Skeletal muscle satellite cell (primary cell): Measurements from ENCODE around the gene GPBP1.

ENCODE experiments used
- H3K27me3 ChIP-seq: 2 replicates; pipeline ENCODE4 v1.7.0; 2013; ENCODE audit warnings: low read length; ENCODE audit not compliant: control insufficient read depth, insufficient read depth
- H3K36me3 ChIP-seq: 2 replicates; pipeline ENCODE4 v1.7.0; 2013; ENCODE audit warnings: mild to moderate bottlenecking, control low read depth, low read length; ENCODE audit not compliant: insufficient read depth
- H3K4me1 ChIP-seq: 2 replicates; pipeline ENCODE4 v1.7.0; 2013; ENCODE audit warnings: low read length; ENCODE audit not compliant: control insufficient read depth, insufficient read depth
- H3K4me2 ChIP-seq: 2 replicates; pipeline ENCODE4 v1.7.0; 2013; ENCODE audit warnings: mild to moderate bottlenecking, low read length
- H3K4me3 ChIP-seq: 2 replicates; pipeline ENCODE4 v1.7.0; 2013; ENCODE audit warnings: low read length
- H3K9ac ChIP-seq: 2 replicates; pipeline ENCODE4 v1.7.0; 2013; ENCODE audit warnings: mild to moderate bottlenecking, low read depth, low read length, moderate library complexity
- H3K9me3 ChIP-seq: replicated peaks from 2 replicates; pipeline ENCODE4 v1.7.0; 2013; ENCODE audit warnings: mild to moderate bottlenecking, control low read depth, low read length

The GPBP1 gene

DNA sequence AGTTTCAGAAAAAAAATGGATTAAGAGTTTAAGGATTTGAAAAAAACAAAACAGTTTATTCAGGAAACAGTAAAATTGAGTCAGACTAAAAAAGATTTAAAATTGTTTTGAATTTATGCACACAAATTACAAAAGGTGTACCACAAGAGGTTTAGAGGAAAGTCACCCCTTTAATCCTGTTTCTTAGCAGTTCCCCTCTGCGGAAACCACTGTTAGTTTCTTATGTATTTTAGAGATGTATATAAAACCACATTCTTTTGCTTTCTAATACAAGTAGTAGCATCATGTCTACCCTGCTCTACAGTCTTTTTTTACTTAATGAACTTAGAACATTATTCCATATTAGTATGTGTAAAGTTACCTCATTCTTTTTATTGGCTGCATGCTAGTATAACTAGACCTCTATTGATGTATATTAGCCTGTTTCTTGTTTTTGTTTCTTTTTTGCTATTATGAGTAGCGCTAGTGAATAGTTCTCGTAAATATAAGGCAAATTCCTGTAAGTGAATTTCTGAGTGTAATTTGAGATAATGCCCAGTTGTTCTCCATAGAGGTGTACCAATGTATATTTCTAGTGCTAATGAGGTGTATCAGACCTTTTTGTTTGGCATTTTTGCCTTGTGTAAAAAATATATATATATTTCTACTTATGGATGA is 20.0 kb downstream of the GPBP1 start:
- Histone ChIP-seq H3K4me1 (no peaks in the 10 kb centered on the region), H3K9me3 (no peaks in the 10 kb centered on the region), H3K4me2 (no peak overlapping the region), H3K9ac (no peak overlapping the region), H3K27me3 (no peaks in the 10 kb centered on the region), H3K4me3 (no peak overlapping the region), H3K36me3 (peaks cover 12% of the 10 kb centered on the region)

- H3K4me1 ChIP-seq = no peaks in the 10 kb centered on the region
- no peak overlapping the region for H3K4me2 ChIP-seq
- no peak overlapping the region for H3K4me3 ChIP-seq
- H3K9me3 ChIP-seq = no peaks in the 10 kb centered on the region
- H3K27me3 ChIP-seq = no peaks in the 10 kb centered on the region
- peaks cover 12% of the 10 kb centered on the region for H3K36me3 ChIP-seq
- H3K9ac ChIP-seq = no peak overlapping the region
Observed at GRCh38 chr5:57194653-57195052, 20.8 kb downstream of the GPBP1 start.

DNA sequence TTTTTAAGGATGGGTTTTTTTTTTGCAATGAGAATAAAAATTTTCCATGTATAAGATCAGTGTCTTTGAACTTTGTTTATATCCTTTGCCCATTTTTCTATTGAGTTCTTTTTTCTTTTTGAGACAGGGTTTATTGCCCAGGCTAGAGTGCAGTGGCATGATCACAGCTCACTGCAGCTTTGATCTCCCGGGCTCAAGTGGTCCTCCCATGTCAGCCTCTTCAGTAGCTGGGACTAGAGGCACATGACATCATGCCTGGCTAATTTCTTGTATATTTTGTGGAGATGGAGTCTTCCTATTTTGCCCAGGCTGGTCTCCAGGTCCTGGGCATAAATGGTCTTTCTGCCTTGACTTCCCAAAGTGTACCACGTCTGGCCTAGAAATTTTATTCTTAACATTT is 21.2 kb downstream of the GPBP1 start:
- H3K4me3 ChIP-seq = no peak overlapping the region
- no peak overlapping the region for H3K4me2 ChIP-seq
- H3K27me3 ChIP-seq = no peaks in the 10 kb centered on the region
- peaks cover 12% of the 10 kb centered on the region for H3K36me3 ChIP-seq
- H3K4me1 ChIP-seq = no peaks in the 10 kb centered on the region
- H3K9ac ChIP-seq = no peak overlapping the region
- H3K9me3 ChIP-seq = no peaks in the 10 kb centered on the region

DNA sequence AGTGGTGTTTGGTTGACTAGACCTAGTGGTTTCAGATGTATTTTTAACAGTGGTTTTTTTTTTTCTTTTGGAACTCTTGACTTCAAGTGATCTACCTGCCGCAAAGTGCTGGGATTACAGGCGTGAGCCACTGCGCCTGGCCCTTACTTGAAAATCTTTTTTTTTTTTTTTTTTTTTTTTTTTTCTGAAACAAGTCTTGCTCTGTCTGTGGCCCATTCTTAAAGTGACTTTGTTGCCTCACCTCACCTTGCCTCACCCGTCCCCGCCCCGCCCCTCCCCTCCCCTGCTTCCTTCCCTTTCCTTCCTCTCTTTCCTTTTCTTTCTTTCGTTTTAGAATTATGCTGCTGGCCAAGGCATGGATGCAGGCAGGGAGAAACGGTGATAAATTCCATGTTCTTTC is 26.0 kb downstream of the GPBP1 start:
- no peak overlapping the region for H3K4me3 ChIP-seq
- no peak overlapping the region for H3K9ac ChIP-seq
- no peaks in the 10 kb centered on the region for H3K27me3 ChIP-seq
- H3K4me1 ChIP-seq = no peaks in the 10 kb centered on the region
- no peak overlapping the region for H3K4me2 ChIP-seq
- H3K9me3 ChIP-seq = no peaks in the 10 kb centered on the region
- peaks cover 6% of the 10 kb centered on the region for H3K36me3 ChIP-seq

DNA sequence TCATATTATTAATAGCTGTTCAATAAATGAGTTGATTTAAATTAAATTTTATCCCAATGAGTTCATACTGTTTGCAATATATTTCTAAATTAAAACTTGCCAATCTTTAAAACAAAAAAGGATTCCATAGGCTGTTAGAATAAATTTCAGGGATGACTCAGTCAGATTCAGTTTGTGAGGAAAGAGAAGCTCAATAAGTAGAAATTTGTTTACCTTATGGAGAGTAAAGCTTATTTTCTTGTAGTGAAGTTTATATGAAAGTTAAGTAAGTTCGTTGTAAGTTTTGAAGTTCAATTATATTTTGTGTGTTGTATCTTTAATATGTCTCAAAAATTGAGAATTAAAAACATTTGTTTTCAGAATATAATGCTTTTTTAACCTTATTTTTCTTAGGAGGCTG is 29.0 kb downstream of the GPBP1 start:
- Histone ChIP-seq H3K9ac (no peak overlapping the region), H3K9me3 (no peaks in the 10 kb centered on the region), H3K4me3 (no peak overlapping the region), H3K4me1 (no peaks in the 10 kb centered on the region), H3K4me2 (no peak overlapping the region), H3K36me3 (peaks cover 5% of the 10 kb centered on the region), H3K27me3 (no peaks in the 10 kb centered on the region)

DNA sequence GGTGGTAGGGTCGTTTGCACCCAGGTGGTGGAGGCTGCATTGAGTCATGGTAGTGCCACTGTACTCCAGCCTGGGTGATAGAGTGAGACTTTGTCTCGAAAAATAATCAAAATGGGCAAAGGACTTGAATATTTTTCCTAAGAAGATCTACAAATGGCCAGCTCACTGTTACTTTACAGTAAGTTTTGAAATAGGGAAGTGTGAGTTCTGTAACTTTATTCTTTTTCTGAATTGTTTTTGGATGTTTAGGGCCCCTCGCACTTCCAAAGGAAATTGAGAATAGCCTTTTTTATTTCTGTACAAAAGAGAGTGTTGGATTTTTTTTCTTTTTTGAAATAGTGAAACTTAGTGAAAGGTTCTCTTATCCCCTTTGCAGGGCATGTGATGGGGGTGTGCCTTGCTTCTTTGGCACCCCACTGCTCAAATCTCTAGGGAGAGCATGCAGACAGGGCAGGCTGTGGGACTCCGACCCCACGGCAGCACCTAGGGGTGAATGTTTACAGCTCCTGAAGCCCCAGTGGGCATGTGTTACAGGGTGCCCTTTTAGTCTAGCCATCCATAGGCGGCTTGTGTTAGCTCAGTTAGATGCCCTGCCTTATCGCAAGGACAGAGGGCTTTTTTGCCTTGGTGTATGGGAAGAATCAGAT is 33.3 kb downstream of the GPBP1 start:
- Histone ChIP-seq H3K9me3 (no peaks in the 10 kb centered on the region), H3K9ac (no peak overlapping the region), H3K4me2 (no peak overlapping the region), H3K4me3 (no peak overlapping the region), H3K4me1 (peaks cover 8% of the 10 kb centered on the region), H3K27me3 (no peaks in the 10 kb centered on the region), H3K36me3 (no peaks in the 10 kb centered on the region)

DNA sequence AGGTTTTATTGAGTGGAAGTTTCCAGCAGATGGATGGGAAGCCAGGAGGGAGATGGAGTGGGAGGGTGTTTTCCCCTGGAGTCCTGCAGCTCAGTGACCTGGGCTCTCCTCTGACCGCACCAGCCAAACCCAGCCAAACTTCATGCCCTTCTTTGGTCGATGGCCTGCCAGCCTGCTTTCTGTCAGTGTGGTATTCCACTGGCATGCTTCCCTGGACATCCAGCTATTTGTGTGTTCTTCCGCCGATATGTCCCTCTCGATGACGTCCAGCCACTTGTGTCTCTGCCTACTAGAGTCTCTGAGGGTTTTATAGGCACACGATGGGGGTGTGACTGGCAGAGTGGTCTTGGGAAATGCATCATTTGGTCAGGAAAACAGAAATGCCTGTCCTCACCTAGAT is 33.8 kb downstream of the GPBP1 start:
- H3K4me1 ChIP-seq = peaks cover 8% of the 10 kb centered on the region
- no peak overlapping the region for H3K4me2 ChIP-seq
- no peaks in the 10 kb centered on the region for H3K27me3 ChIP-seq
- no peaks in the 10 kb centered on the region for H3K36me3 ChIP-seq
- H3K4me3 ChIP-seq = no peak overlapping the region
- H3K9ac ChIP-seq = no peak overlapping the region
- no peaks in the 10 kb centered on the region for H3K9me3 ChIP-seq

- Histone ChIP-seq H3K36me3 (peaks cover 3% of the 10 kb centered on the region), H3K9me3 (no peaks in the 10 kb centered on the region), H3K9ac (no peak overlapping the region), H3K4me2 (no peak overlapping the region), H3K27me3 (no peaks in the 10 kb centered on the region), H3K4me1 (peaks cover 8% of the 10 kb centered on the region), H3K4me3 (no peak overlapping the region)
Observed at GRCh38 chr5:57209316-57210040, 35.6 kb downstream of the GPBP1 start.

- peaks cover 12% of the 10 kb centered on the region for H3K4me1 ChIP-seq
- no peaks in the 10 kb centered on the region for H3K9me3 ChIP-seq
- H3K4me2 ChIP-seq = no peak overlapping the region
- no peak overlapping the region for H3K4me3 ChIP-seq
- no peaks in the 10 kb centered on the region for H3K27me3 ChIP-seq
- H3K9ac ChIP-seq = no peak overlapping the region
- H3K36me3 ChIP-seq = peaks cover 12% of the 10 kb centered on the region
Observed at GRCh38 chr5:57210633-57211032, 36.8 kb downstream of the GPBP1 start.

- H3K4me2 ChIP-seq = no peak overlapping the region
- H3K36me3 ChIP-seq = peaks cover 12% of the 10 kb centered on the region
- H3K27me3 ChIP-seq = no peaks in the 10 kb centered on the region
- H3K9ac ChIP-seq = no peak overlapping the region
- H3K9me3 ChIP-seq = no peaks in the 10 kb centered on the region
- peaks cover 16% of the 10 kb centered on the region for H3K4me1 ChIP-seq
- no peak overlapping the region for H3K4me3 ChIP-seq
Observed at GRCh38 chr5:57211039-57211438, 37.2 kb downstream of the GPBP1 start.

- Histone ChIP-seq H3K9me3 (no peaks in the 10 kb centered on the region), H3K36me3 (peaks cover 12% of the 10 kb centered on the region), H3K4me1 (peaks cover 20% of the 10 kb centered on the region)
Observed at GRCh38 chr5:57215629-57216195, 41.9 kb downstream of the GPBP1 start.

More at GRCh38 chr5:57215629-57216195, 41.9 kb downstream of the GPBP1 start:
- Histone ChIP-seq H3K4me3 (no peak overlapping the region), H3K4me2 (no peak overlapping the region), H3K9ac (no peak overlapping the region), H3K27me3 (no peaks in the 10 kb centered on the region)
